H1 (cell line): ENCODE measurements around the gene SARNP. TPM values are rescaled to one million over a fixed set of nuclear protein-coding genes. Genes with fewer than 3 reads are reported as not detected.
"Not testable (repeated sequence)": the region's sequence is repeated elsewhere in the genome, so short reads cannot be mapped to it uniquely, and the experiment has no call there.

ENCODE experiments used
- CTCF ChIA-PET: fragments of 300-600 bp; sonication (Branson Sonifier 250); formaldehyde crosslinking; loops from one replicate; lab custom pipeline; 2021; ENCODE audit not compliant: partially characterized antibody; lab: Charles Lee
- POLR2A ChIA-PET: fragments of 300-600 bp; sonication (Branson Sonifier 250); formaldehyde crosslinking; loops from one replicate; lab custom pipeline; 2021; ENCODE audit warnings: inconsistent platforms; ENCODE audit not compliant: partially characterized antibody; lab: Charles Lee
- DNase-seq, 2 experiments: peaks; one replicate each; pipeline versions ENCODE4 v3.0.0 to v3.0.0-alpha.2; 2010 to 2022; ENCODE audit warnings: low spot score in 2 of 2, low read depth in 1 of 2, mixed read lengths in 1 of 2
- FAIRE-seq: peaks from 2 replicates; lab custom pipeline; 2011; peaks lifted over from hg19 to GRCh38; lab: Jason Lieb, UNC
- H2AFZ ChIP-seq: 2 replicates; pipeline ENCODE4 v1.8.1; 2012; ENCODE audit warnings: low read length, inconsistent platforms
- H2AK5ac ChIP-seq: 2 replicates; pipeline ENCODE4 v1.6.1; 2013; ENCODE audit warnings: low read depth, low read length
- H2BK120ac ChIP-seq: replicated peaks from 2 replicates; pipeline ENCODE3; 2013; ENCODE audit warnings: low read depth, low read length, inconsistent platforms
- H2BK12ac ChIP-seq: 2 replicates; pipeline ENCODE4 v1.6.1; 2013; ENCODE audit warnings: low read depth, low read length
- H2BK15ac ChIP-seq: 2 replicates; pipeline ENCODE4 v1.6.1; 2013; ENCODE audit warnings: low read length
- H2BK20ac ChIP-seq: 2 replicates; pipeline ENCODE4 v1.6.1; 2013; ENCODE audit warnings: low read length
- H2BK5ac ChIP-seq: 2 replicates; pipeline ENCODE4 v1.6.1; 2013; ENCODE audit warnings: low read depth, low read length
- H3K14ac ChIP-seq: 2 replicates; pipeline ENCODE4 v1.6.1; 2013; ENCODE audit warnings: inconsistent platforms; ENCODE audit not compliant: insufficient read length
- H3K18ac ChIP-seq: 2 replicates; pipeline ENCODE4 v1.6.1; 2013; ENCODE audit warnings: low read length; ENCODE audit errors: extremely low read depth
- H3K23ac ChIP-seq: 2 replicates; pipeline ENCODE4 v1.6.1; 2013; ENCODE audit warnings: inconsistent platforms; ENCODE audit not compliant: insufficient read length
- H3K23me2 ChIP-seq: 2 replicates; pipeline ENCODE4 v1.6.1; 2013; ENCODE audit warnings: low read depth, low read length
- H3K27ac ChIP-seq: 2 replicates; pipeline ENCODE4 v1.6.1; 2011; ENCODE audit warnings: low read depth, low read length, inconsistent platforms
- H3K27me3 ChIP-seq, 4 experiments: replicated peaks in 1 of 4; 1 replicate in 1 of 4; 2 replicates in 3 of 4; pipeline versions ENCODE4 v1.6.1 to v1.8.1; 2011 to 2013; ENCODE audit warnings: low read length in 3 of 4, mild to moderate bottlenecking in 3 of 4, inconsistent platforms in 2 of 4, mixed read lengths in 2 of 4, moderate library complexity in 1 of 4; ENCODE audit not compliant: control insufficient read depth in 3 of 4, insufficient read depth in 3 of 4; ENCODE audit errors: extremely low read depth in 1 of 4
- H3K36me3 ChIP-seq, 4 experiments: 2 replicates each; pipeline versions ENCODE4 v1.6.1 to v1.8.1; 2011 to 2013; ENCODE audit warnings: mild to moderate bottlenecking in 4 of 4, low read length in 3 of 4, moderate library complexity in 2 of 4, control low read depth in 1 of 4, inconsistent platforms in 1 of 4; ENCODE audit not compliant: insufficient read depth in 4 of 4, control insufficient read depth in 2 of 4
- H3K4ac ChIP-seq: replicated peaks from 2 replicates; pipeline ENCODE3; 2013; ENCODE audit warnings: low read length, low read depth, mixed read lengths, inconsistent platforms; ENCODE audit not compliant: insufficient read length
- H3K4me1 ChIP-seq, 4 experiments: replicated peaks in 1 of 4; 1 replicate in 1 of 4; 2 replicates in 3 of 4; pipeline versions ENCODE4 v1.6.1 to v1.8.1; 2011 to 2013; ENCODE audit warnings: low read length in 3 of 4, inconsistent platforms in 2 of 4, mixed read lengths in 1 of 4; ENCODE audit not compliant: insufficient read depth in 4 of 4, control insufficient read depth in 3 of 4
- H3K4me2 ChIP-seq, 2 experiments: 2 replicates each; pipeline versions ENCODE4 v1.6.1 to v1.8.1; 2011 to 2013; ENCODE audit warnings: low read depth in 2 of 2, low read length in 2 of 2, control low read depth in 1 of 2, inconsistent platforms in 1 of 2, mild to moderate bottlenecking in 1 of 2; ENCODE audit not compliant: insufficient read depth in 1 of 2
- H3K4me3 ChIP-seq, 4 experiments: fragments of 200-600, 300-600 bp in 1 of 4; sonication (generic), shearing (Covaris generic), sonication (Bioruptor Twin) in 1 of 4; 2 replicates each; pipeline versions ENCODE4 v1.5.1 to v1.8.1; 2011 to 2016; ENCODE audit warnings: low read length in 4 of 4, low read depth in 3 of 4, control low read depth in 2 of 4, inconsistent platforms in 2 of 4, mild to moderate bottlenecking in 2 of 4, mixed read lengths in 1 of 4, moderate library complexity in 1 of 4; ENCODE audit not compliant: insufficient read depth in 2 of 4; ENCODE audit errors: extremely low read depth in 1 of 4
- H3K56ac ChIP-seq: replicated peaks from 2 replicates; pipeline ENCODE3; 2013; ENCODE audit warnings: low read depth, mild to moderate bottlenecking, mixed read lengths, low read length, inconsistent platforms; ENCODE audit not compliant: insufficient read length
- H3K79me1 ChIP-seq: 2 replicates; pipeline ENCODE4 v1.6.1; 2013; ENCODE audit warnings: low read depth, low read length, control low read depth
- H3K79me2 ChIP-seq, 2 experiments: 2 replicates each; pipeline versions ENCODE4 v1.6.1 to v1.8.1; 2012 to 2013; ENCODE audit warnings: low read length in 2 of 2, mild to moderate bottlenecking in 2 of 2, inconsistent platforms in 1 of 2; ENCODE audit not compliant: insufficient read depth in 2 of 2, control insufficient read depth in 1 of 2
- H3K9ac ChIP-seq, 4 experiments: replicated peaks in 1 of 4; 1 replicate in 1 of 4; 2 replicates in 3 of 4; pipeline versions ENCODE4 v1.6.1 to v1.8.1; 2011 to 2013; ENCODE audit warnings: low read depth in 3 of 4, low read length in 3 of 4, control low read depth in 2 of 4, mild to moderate bottlenecking in 2 of 4, moderate library complexity in 2 of 4, inconsistent platforms in 1 of 4; ENCODE audit errors: extremely low read depth in 1 of 4
- H3K9me3 ChIP-seq, 2 experiments: 2 replicates each; pipeline versions ENCODE4 v1.6.1 to v1.8.1; 2012 to 2013; ENCODE audit warnings: mild to moderate bottlenecking in 2 of 2, moderate library complexity in 2 of 2, control low read depth in 1 of 2, inconsistent platforms in 1 of 2, low read depth in 1 of 2, low read length in 1 of 2, mixed read lengths in 1 of 2; ENCODE audit not compliant: insufficient read depth in 2 of 2
- H4K20me1 ChIP-seq, 2 experiments: replicated peaks in 1 of 2; 2 replicates each; pipeline versions ENCODE3 to v1.8.1; 2011 to 2013; ENCODE audit warnings: inconsistent platforms in 2 of 2, low read length in 2 of 2, mild to moderate bottlenecking in 1 of 2; ENCODE audit not compliant: insufficient read depth in 2 of 2, control insufficient read depth in 1 of 2
- H4K5ac ChIP-seq: 2 replicates; pipeline ENCODE4 v1.6.1; 2013; ENCODE audit warnings: low read length, low read depth, mixed read lengths, inconsistent platforms; ENCODE audit not compliant: insufficient read length
- H4K8ac ChIP-seq: 2 replicates; pipeline ENCODE4 v1.8.0; 2013; ENCODE audit warnings: mild to moderate bottlenecking, moderate library complexity, low read length, inconsistent platforms; ENCODE audit not compliant: insufficient read depth; ENCODE audit errors: extremely low read depth
- H4K91ac ChIP-seq: replicated peaks from 2 replicates; pipeline ENCODE3; 2013; ENCODE audit warnings: low read length, mixed read lengths, inconsistent platforms; ENCODE audit not compliant: insufficient read length
- RFX5 ChIP-seq: IDR thresholded peaks from 2 replicates; pipeline ENCODE4 v1.6.1; 2011; ENCODE audit warnings: low read depth, low read length, improper control_type of control experiment, borderline replicate concordance
- WGBS, 2 experiments: shearing (Covaris generic) in 1 of 2; methylation state at CpG; one replicate each; pipeline versions ENCODE4 v1.1.6 to v1.1.7; 2013 to 2015; ENCODE audit warnings: low lambda C conversion rate in 2 of 2, mixed read lengths in 2 of 2, inconsistent platforms in 1 of 2, low coverage in 1 of 2, missing lambda C conversion rate in 1 of 2; ENCODE audit not compliant: insufficient replicate concordance in 2 of 2, insufficient coverage in 1 of 2, insufficient read length in 1 of 2; ENCODE audit errors: extremely low coverage in 1 of 2, missing lambda C conversion rate in 1 of 2; 5-methylcytosine and 5-hydroxymethylcytosine counted together
- polyA plus RNA-seq, 7 experiments: library from polyadenylated mRNA; depleted of rRNA in 3 of 7; stranded (reverse) in 5 of 7; unstranded in 2 of 7; fragments of >200 nt in 5 of 7; fragments of 200-250 nt in 2 of 7; gene quantifications; 1 replicate in 5 of 7; 2 replicates in 1 of 7; 4 replicates in 1 of 7; pipeline versions ENCODE4 v1.2.1 to v1.2.3, GENCODE V29; 2011 to 2013; ENCODE audit warnings: missing spikeins in 2 of 7, mixed read lengths in 2 of 7
- total RNA-seq: library from RNA; stranded (reverse); fragmentation: NEBNext Ultra II Directional; extraction: Animal tissue kit (Norgen Biotek cat#: 25700); gene quantifications from 2 replicates; pipeline ENCODE4 v1.2.1, GENCODE V29; 2021

Gene SARNP
- total and polyA plus RNA-seq, 2 of the 8 experiments (the other 6 are each of a cell fraction or from before 2014, with no cell fraction given), result 114 to 226 TPM

GRCh38 chr12:55817345-55818139 lies at the start of gene SARNP, which contains the start of gene ORMDL2 (continued):
- no peak for TF ChIP-seq RFX5
- TF ChIP-seq, all 59 proteins: peak for 23

- H2BK20ac ChIP-seq, H3K56ac ChIP-seq, H3K9ac ChIP-seq, FAIRE-seq, H4K5ac ChIP-seq, H3K27me3 ChIP-seq, H3K4me2 ChIP-seq, H2AK5ac ChIP-seq, H2AFZ ChIP-seq, H3K27ac ChIP-seq, H3K9me3 ChIP-seq, DNase-seq, H3K4ac ChIP-seq, H2BK120ac ChIP-seq, H3K79me2 ChIP-seq, H3K23me2 ChIP-seq, H3K14ac ChIP-seq, H3K4me3 ChIP-seq, H2BK5ac ChIP-seq, CTCF ChIA-PET, H2BK15ac ChIP-seq, H4K20me1 ChIP-seq, H2BK12ac ChIP-seq, H3K4me1 ChIP-seq, H4K91ac ChIP-seq, H4K8ac ChIP-seq, H3K18ac ChIP-seq, H3K23ac ChIP-seq, H3K36me3 ChIP-seq, H3K79me1 ChIP-seq: not testable (repeated sequence)
- 96% methylated on average over 3 of the region's 3 CpGs; no CpG with 5 or more reads in 1 of the 2 experiments for WGBS, 2 experiments
- POLR2A ChIA-PET, result interaction anchor here (1.4 kb wide), 1 partner anchor 17 kb away, joined by 3 read pairs; no protein-coding TSS in a partner anchor
These were observed 49.0 kb upstream of the SARNP start for GRCh38 chr12:55866454-55867004.
